GM13976 (cell line): ENCODE results near the gene KLF15.

Experiments used
- DNase-seq: peaks from one replicate; pipeline ENCODE4 v3.0.0; 2012; ENCODE audit warnings: low spot score
- CTCF ChIP-seq: IDR thresholded peaks from 2 replicates; pipeline ENCODE4 v1.5.1; 2012; ENCODE audit warnings: borderline replicate concordance, mild to moderate bottlenecking; ENCODE audit not compliant: insufficient read depth; ENCODE audit errors: extremely low read depth, missing control alignments, control extremely low read depth
- in situ Hi-C: fragments of 300-500 bp; cut with MboI; formaldehyde crosslinking; loops from one replicate; pipeline ENCODE4 v1.12.0; 2022; ENCODE audit warnings: low sequenced_read_pairs, mixed read lengths, inconsistent platforms; ENCODE audit not compliant: unreplicated experiment

Gene KLF15

GRCh38 chr3:126358038-126358815 is 1.0 kb upstream of the KLF15 start:
- no peak for TF ChIP-seq CTCF
- DNase-seq: no peak

DNA sequence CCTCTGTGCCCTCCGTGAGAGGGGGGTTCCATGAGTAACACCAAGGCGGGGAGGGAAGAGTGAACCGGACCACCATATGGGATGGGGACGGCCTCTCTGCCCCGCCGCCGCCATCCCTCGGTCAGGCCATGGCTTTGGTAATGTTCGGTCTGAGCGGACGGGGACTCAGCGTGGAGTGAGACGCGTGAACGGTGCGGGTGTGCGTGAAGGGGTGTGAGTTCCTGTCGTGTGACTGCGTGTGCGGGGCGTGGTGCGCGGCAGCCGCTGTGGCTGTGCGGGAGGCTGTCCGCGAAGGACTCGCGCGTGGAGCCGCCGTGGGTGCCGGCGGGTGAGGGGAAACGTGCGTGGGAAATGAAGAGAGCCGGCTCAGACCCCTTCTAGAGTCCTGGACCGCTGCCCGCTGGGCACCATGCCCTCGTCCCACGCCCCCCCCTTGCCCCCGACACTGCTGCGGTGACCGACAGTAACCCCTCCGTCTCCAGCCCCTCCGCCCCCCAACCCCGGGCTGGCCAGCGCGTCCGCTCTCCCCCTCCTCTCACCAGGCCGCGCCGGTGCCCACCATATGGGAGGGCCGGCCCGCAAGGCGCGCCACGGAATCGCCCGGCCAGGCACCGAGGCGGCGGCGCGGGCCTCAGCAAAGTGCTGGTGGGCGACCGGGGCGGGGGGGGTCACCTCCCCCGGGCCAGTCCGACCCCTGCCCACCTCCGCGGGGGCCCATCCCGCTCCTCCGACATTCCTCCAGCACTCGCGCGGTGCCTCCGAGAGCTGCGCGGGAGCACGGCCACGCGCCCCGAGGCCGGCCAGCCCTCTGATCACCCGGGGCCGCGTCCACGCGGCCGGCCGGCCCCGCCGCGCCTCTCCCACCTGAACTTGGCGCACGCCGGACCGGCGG is 589 bp downstream of the KLF15 start:
- no peak for TF ChIP-seq CTCF
- no peak for DNase-seq
- in situ Hi-C loops: no loop called here

More at GRCh38 chr3:126358038-126358815, 1.0 kb upstream of the KLF15 start:
- in situ Hi-C loops: no loop called here

DNA sequence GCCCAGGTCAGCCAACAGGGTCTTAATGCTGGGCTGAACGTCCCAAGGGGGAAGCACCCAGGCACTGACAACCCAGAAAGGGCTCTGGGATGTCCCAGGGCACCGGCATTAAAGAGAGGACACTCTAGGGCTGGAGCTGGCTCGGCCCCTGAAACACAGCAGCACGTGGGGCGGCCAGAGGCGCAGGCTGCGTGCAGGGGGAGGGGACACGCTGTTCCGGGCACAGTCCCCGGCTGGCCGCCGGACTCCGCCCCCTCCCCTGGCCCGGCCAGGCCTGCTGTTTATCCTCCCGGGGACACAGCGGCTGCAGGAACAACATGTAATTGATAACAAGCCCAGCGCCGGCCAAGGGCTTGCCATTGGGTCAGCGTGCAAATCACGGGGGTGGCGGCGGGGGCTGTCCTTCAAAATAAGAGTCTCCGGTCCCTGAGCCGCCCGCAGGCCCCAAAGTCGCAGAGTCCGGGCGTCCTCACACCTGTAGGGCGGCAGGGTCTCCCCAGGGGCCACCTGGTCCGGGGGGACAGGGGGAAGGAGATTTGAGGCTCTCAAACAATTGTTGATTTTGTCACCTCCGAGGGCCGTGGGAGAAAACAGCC is 1.3 kb downstream of the KLF15 start:
- in situ Hi-C loops: no loop called here
- peak; percentile 61 for DNase-seq
- TF ChIP-seq CTCF: no peak

GRCh38 chr3:126355251-126355650 is 2.0 kb downstream of the KLF15 start:
- DNase-seq: no peak
- in situ Hi-C loops: no loop called here
- TF ChIP-seq CTCF: no peak

GRCh38 chr3:126354776-126355175 is 2.4 kb downstream of the KLF15 start:
- in situ Hi-C loops: no loop called here
- no peak for TF ChIP-seq CTCF
- no peak for DNase-seq

DNA sequence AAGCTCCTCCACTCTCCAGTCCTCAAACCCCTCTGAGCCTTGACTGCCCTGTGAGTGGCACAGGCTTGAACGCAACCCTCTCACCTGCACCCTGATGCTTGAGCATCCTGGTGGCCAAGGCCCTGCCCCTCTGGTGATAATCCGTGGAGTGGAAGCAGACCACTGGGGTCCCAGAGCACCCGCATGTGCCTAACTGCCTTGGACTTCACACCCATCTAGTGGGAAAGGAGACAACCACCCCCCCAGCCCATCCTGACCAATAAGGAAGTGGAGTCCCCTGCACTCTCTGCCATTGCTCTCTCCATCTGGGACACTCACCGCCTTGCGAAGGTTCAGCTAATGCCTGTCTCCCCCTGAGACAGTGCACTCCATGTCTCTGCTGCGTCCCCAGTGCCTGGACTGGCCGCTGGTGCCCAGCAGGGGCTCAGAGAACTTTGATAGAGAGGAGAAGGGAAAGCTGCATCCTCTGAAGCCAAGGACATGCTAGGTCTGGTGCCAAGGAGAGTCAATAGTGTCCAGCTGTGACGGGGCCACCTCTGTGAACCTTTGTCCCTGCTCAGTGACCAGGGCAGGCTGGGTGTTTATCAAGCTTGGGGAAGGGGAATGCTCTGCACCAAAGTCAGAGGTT is 3.4 kb downstream of the KLF15 start:
- DNase-seq: no peak
- in situ Hi-C loops: no loop called here
- no peak for TF ChIP-seq CTCF
